ENCODE measurements around the gene RAB28. TPM values are rescaled to one million over a fixed set of nuclear protein-coding genes. Genes with fewer than 3 reads are reported as not detected.

The RAB28 gene
- total RNA-seq, 5 donors from 2014 or later (not counting 1 experiment from before 2014, with no cell fraction given), result 8.7 to 15.1 (median 13.4) TPM

DNA sequence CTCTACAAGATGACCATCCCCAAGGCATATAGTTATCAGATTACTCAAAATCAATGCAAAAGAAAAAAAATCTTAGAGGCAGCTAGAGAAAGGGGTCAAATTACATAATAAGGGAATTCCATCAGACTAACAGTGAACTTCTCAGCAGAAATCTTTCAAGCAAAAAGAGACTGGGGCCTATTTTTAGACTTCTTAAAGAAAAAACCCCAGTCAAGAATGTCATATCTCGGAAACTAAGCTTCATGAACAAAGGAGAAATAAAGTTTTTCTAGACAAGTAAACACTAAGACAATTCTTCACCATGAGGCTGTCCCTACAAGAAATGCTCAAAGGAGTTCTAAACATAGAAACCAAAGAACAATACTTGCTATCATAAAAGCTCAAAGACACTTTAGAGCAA lies 51.7 kb downstream of the RAB28 start:
- Mint-ChIP-seq H3K4me3 (no peak overlapping the region), H3K27ac (no peak overlapping the region), H3K27me3 (no peaks in the 10 kb centered on the region), H3K9me3 (peaks cover 9 to 17% (median 16%) of the 10 kb centered on the region in 3 donors), H3K36me3 (peaks cover 50% of the 10 kb centered on the region), H3K4me1 (peaks cover 48 to 78% (median 61%) of the 10 kb centered on the region in 3 donors)
- Histone ChIP-seq H3K4me3 (ENCODE audit: control insufficient read depth in 1 of 2, extremely low read depth in 1 of 2, low read length in 1 of 2) (no peak overlapping the region), H3K36me3 (ENCODE audit: control insufficient read depth in 2 of 2, extremely low read depth in 1 of 2, insufficient read depth in 1 of 2, low read length in 1 of 2) (peaks cover under 1 to 4% of the 10 kb centered on the region in 2 donors), H3K27me3 (replicated peaks in 1 of 2; ENCODE audit: control insufficient read depth in 2 of 2, extremely low read depth in 1 of 2, insufficient read depth in 2 of 2, low read length in 1 of 2) (no peaks in the 10 kb centered on the region), H3K4me1 (ENCODE audit: control insufficient read depth in 1 of 2, extremely low read depth in 1 of 2, insufficient read depth in 2 of 2, low read length in 2 of 2) (no peaks in the 10 kb centered on the region), H3K27ac (ENCODE audit: low read length) (no peak overlapping the region), H3K9me3 (no peaks in the 10 kb centered on the region)
- POLR2A ChIA-PET, result no interaction called here
- DNase-seq, result no peak
- CTCF ChIA-PET, result no interaction called here
- whole genome bisulfite sequencing (ENCODE audit: insufficient coverage), result no CpG with 5 or more reads among the region's 1 CpG
- no peak for ATAC-seq (replicated peaks in 1 of 4)

DNA sequence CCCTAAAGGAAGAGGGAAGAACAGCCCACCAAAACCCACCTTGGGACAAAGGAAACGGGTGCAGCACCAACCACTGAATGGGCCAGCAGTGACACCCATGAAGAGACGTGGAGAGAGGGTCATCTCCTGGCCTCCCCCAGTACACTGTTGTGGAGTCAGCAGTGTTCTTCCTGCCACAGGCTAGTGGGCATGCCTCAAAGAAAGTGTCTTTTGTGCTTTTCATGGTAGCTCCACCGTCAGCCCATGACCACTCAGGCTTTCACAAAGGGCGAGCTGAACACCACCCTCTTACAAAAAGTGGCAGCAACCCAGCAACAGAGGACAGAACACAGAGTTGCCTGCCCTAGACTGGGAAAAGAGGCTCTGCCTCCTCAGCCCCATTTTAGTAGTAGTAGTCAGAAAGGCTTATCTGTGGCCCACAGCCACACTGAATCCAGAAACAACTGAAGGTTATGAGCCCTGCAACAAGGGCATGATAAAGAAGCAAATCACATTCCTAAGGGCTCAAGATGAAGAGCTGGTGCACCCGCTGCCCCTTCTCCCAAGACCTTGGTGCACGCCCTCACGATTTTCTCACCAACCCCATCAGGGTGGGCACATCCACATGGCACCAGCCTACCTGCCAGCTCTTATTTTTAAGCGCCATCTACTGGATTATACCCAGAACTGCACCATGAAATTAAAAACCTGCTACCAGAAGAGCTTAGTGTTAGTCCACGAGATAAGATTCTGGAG lies 53.1 kb downstream of the RAB28 start:
- no peaks in the 10 kb centered on the region for H3K4me1 ChIP-seq (ENCODE audit: control insufficient read depth in 1 of 2, extremely low read depth in 1 of 2, insufficient read depth in 2 of 2, low read length in 2 of 2)
- no peaks in the 10 kb centered on the region for H3K27me3 ChIP-seq (replicated peaks in 1 of 2; ENCODE audit: control insufficient read depth in 2 of 2, extremely low read depth in 1 of 2, insufficient read depth in 2 of 2, low read length in 1 of 2)
- H3K9me3 ChIP-seq, result no peaks in the 10 kb centered on the region
- CTCF ChIA-PET, result interaction anchor here in 1 of 2 donors (0.6 kb wide), 2 partner anchors 11 to 65 kb away, joined by 3 read pairs; no protein-coding TSS in a partner anchor
- H3K27ac ChIP-seq (ENCODE audit: low read length), result no peak overlapping the region
- peaks cover 43% of the 10 kb centered on the region for H3K36me3 Mint-ChIP-seq
- H3K9me3 Mint-ChIP-seq, result peaks cover under 1 to 12% (median 1%) of the 10 kb centered on the region in 3 donors
- H3K4me3 ChIP-seq (ENCODE audit: control insufficient read depth in 1 of 2, extremely low read depth in 1 of 2, low read length in 1 of 2), result no peak overlapping the region
- H3K27ac Mint-ChIP-seq, result no peak overlapping the region
- 78% methylated on average over 6 of the region's 9 CpGs for WGBS (ENCODE audit: insufficient coverage)
- H3K4me3 Mint-ChIP-seq, result no peak overlapping the region
- POLR2A ChIA-PET, result interaction anchor here in 1 of 2 donors (0.6 kb wide), 1 partner anchor 52 kb away, joined by 4 read pairs; no protein-coding TSS in a partner anchor
- H3K36me3 ChIP-seq (ENCODE audit: control insufficient read depth in 2 of 2, extremely low read depth in 1 of 2, insufficient read depth in 1 of 2, low read length in 1 of 2), result peaks cover 2 to 7% of the 10 kb centered on the region in 2 donors
- DNase-seq (no peak), ATAC-seq (replicated peaks in 1 of 4) (no peak)
- no peaks in the 10 kb centered on the region for H3K27me3 Mint-ChIP-seq
- H3K4me1 Mint-ChIP-seq, result peaks cover 41 to 73% (median 53%) of the 10 kb centered on the region in 3 donors

DNA sequence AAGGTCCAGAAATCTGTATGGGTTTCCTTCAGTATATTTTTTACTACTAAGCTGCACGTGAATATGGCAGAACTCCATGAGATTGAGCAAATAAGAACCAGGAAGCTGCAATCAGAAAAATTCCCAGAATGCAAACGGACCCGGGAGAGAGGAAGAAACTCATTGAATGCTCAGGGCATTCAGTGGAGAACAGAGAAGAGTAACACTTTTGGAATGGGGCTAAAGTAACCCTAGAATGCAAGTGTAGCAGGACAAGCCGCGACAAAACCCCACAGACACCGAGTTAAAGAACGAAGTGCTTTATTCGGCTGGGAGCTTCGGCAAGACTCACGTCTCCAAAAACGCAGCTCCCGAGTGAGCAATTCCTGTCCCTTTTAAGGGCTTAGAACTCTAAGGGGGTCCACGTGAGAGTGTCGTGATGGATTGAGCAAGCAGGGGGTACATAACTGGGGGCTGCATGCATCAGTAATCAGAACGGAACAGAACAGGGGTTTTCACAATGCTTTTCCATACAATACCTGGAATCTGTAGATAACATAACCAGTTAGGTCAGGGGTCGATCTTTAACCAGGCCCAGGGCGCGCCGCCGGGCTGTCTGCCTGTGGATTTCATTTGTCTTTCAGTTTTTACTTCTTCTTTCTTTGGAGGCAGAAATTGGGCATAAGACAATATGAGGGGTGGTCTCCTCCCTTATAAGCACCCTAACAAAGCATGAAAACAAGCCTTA lies 56.4 kb downstream of the RAB28 start:
- DNase-seq (no peak), ATAC-seq (replicated peaks in 1 of 4) (no peak)
- Histone ChIP-seq H3K4me1 (ENCODE audit: control insufficient read depth in 1 of 2, extremely low read depth in 1 of 2, insufficient read depth in 2 of 2, low read length in 2 of 2) (no peaks in the 10 kb centered on the region), H3K27me3 (replicated peaks in 1 of 2; ENCODE audit: control insufficient read depth in 2 of 2, extremely low read depth in 1 of 2, insufficient read depth in 2 of 2, low read length in 1 of 2) (no peaks in the 10 kb centered on the region), H3K4me3 (ENCODE audit: control insufficient read depth in 1 of 2, extremely low read depth in 1 of 2, low read length in 1 of 2) (no peak overlapping the region), H3K9me3 (no peaks in the 10 kb centered on the region), H3K36me3 (ENCODE audit: control insufficient read depth in 2 of 2, extremely low read depth in 1 of 2, insufficient read depth in 1 of 2, low read length in 1 of 2) (peaks cover 5 to 7% of the 10 kb centered on the region in 2 donors), H3K27ac (ENCODE audit: low read length) (no peak overlapping the region)
- Mint-ChIP-seq H3K27ac (no peak overlapping the region), H3K4me1 (peaks cover 24 to 43% (median 27%) of the 10 kb centered on the region in 3 donors), H3K36me3 (peaks cover 57% of the 10 kb centered on the region), H3K27me3 (no peaks in the 10 kb centered on the region), H3K9me3 (peaks cover 0 to 10% (median 7%) of the 10 kb centered on the region in 3 donors), H3K4me3 (no peak overlapping the region)
- WGBS (ENCODE audit: insufficient coverage), result over 99% methylated on average over 13 of the region's 20 CpGs
- ChIA-PET CTCF (no interaction called here), POLR2A (no interaction called here)

DNA sequence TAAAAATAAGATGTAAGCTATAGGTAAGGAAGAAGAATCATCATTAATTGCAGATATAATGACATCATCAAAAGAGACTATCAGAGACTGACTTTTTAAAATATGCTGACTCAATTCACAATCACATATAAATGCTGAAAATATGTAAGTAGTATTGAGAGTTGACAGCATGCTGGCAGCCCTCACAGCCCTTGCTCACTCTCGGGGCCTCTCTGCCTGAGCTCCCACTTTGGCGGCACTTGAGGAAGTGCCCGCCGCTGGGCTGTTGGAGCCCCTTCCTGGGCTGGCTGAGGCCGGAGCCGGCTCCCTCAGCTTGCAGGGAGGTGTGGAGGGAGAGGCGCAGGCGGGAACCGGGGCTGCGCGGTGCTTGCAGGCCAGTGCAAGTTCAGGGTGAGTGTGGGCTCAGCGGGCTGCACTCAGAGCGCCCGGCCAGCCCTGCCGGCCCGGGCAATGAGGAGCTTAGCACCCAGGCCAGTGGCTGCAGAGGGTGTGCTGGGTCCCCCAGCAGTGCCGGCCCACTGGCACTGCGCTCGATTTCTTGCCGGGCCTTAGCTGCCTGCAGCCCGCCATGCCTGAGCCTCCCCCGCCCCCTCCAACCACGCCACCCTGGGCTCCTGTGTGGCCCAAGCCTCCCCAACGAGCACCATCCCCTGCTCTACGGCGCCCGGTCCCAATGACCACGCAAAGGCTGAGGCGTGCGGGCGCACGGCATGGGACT lies 68.9 kb downstream of the RAB28 start:
- Histone ChIP-seq H3K27me3 (replicated peaks in 1 of 2; ENCODE audit: control insufficient read depth in 2 of 2, extremely low read depth in 1 of 2, insufficient read depth in 2 of 2, low read length in 1 of 2) (no peaks in the 10 kb centered on the region), H3K36me3 (ENCODE audit: control insufficient read depth in 2 of 2, extremely low read depth in 1 of 2, insufficient read depth in 1 of 2, low read length in 1 of 2) (no peaks in the 10 kb centered on the region), H3K4me3 (ENCODE audit: control insufficient read depth in 1 of 2, extremely low read depth in 1 of 2, low read length in 1 of 2) (no peak overlapping the region), H3K9me3 (no peaks in the 10 kb centered on the region), H3K27ac (ENCODE audit: low read length) (no peak overlapping the region), H3K4me1 (ENCODE audit: control insufficient read depth in 1 of 2, extremely low read depth in 1 of 2, insufficient read depth in 2 of 2, low read length in 2 of 2) (peaks cover 2 to 9% of the 10 kb centered on the region in 2 experiments)
- peaks cover 45% of the 10 kb centered on the region for H3K36me3 Mint-ChIP-seq
- H3K4me1 Mint-ChIP-seq, result peaks cover 32 to 42% (median 41%) of the 10 kb centered on the region in 3 donors
- ATAC-seq (replicated peaks in 1 of 4) (no peak), DNase-seq (no peak)
- H3K4me3 Mint-ChIP-seq, result no peak overlapping the region
- 95% methylated on average over 23 of the region's 32 CpGs for WGBS (ENCODE audit: insufficient coverage)
- H3K27ac Mint-ChIP-seq, result no peak overlapping the region
- no peaks in the 10 kb centered on the region for H3K27me3 Mint-ChIP-seq
- ChIA-PET POLR2A (no interaction called here), CTCF (no interaction called here)
- H3K9me3 Mint-ChIP-seq, result peaks cover 9 to 16% (median 15%) of the 10 kb centered on the region in 3 donors

DNA sequence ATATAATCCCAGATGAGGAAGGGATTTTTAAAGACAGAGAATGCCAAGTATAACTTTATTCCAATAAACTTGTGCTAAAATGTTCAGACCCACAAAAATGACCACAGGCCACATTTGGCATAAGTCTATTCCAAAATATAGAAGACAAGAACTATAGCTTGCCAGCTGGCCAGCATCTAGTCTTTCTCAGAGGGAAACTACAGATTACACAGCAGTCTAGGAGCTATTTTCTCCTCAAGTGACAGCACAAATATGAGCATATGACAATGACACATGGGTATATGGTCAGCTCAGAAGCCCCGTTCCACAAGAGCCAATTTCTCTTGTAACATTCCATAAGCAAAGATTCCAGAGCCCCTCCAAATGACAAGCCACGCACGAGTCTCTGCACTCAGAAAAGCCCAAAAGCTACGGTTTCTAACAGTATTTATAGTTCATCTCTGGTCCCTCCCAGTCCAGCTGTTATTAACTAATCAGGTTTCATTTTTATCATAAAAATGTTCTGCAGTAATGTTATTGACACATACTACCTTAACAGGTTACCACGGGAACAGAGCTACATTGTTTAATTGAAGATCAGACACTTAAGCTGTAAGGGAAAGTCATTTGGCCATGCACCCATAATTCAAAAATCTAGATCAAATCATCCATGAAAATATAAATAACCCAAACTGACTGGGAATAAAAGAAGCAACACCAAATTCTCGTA lies 70.3 kb downstream of the RAB28 start:
- no peak overlapping the region for H3K27ac ChIP-seq (ENCODE audit: low read length)
- Mint-ChIP-seq H3K9me3 (peaks cover 2 to 7% (median 2%) of the 10 kb centered on the region in 3 donors), H3K27ac (no peak overlapping the region), H3K27me3 (no peaks in the 10 kb centered on the region), H3K4me3 (no peak overlapping the region), H3K4me1 (peaks cover 24 to 36% (median 32%) of the 10 kb centered on the region in 3 donors), H3K36me3 (peaks cover 43% of the 10 kb centered on the region)
- peaks cover 2% of the 10 kb centered on the region for H3K9me3 ChIP-seq
- peaks cover 2 to 9% of the 10 kb centered on the region in 2 experiments for H3K4me1 ChIP-seq (ENCODE audit: control insufficient read depth in 1 of 2, extremely low read depth in 1 of 2, insufficient read depth in 2 of 2, low read length in 2 of 2)
- no peaks in the 10 kb centered on the region for H3K27me3 ChIP-seq (replicated peaks in 1 of 2; ENCODE audit: control insufficient read depth in 2 of 2, extremely low read depth in 1 of 2, insufficient read depth in 2 of 2, low read length in 1 of 2)
- WGBS (ENCODE audit: insufficient coverage), result 83% methylated on average over 1 of the region's 6 CpGs
- H3K4me3 ChIP-seq (ENCODE audit: control insufficient read depth in 1 of 2, extremely low read depth in 1 of 2, low read length in 1 of 2), result no peak overlapping the region
- no peaks in the 10 kb centered on the region for H3K36me3 ChIP-seq (ENCODE audit: control insufficient read depth in 2 of 2, extremely low read depth in 1 of 2, insufficient read depth in 1 of 2, low read length in 1 of 2)
- DNase-seq (no peak), ATAC-seq (replicated peaks in 1 of 4) (no peak)
- ChIA-PET POLR2A (no interaction called here), CTCF (no interaction called here)

DNA sequence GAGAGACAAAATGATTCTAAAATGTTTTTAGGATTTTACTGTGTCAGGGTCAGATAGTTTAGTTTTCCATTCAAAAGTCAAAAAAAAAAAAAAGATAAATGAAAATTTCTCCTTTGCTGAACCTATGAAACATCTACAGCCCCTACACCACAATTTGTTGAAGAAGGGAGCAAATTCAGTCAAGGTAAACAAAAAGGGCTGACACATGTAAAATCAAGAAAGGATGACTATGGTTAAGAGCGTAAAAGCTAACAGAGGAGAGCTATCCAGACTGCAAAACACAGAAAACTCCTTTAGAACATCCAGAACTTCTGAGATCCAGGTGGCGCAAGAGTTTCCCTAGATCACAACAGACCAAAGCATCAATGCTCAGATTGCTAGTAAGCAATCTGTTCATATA lies 72.2 kb downstream of the RAB28 start:
- no peak overlapping the region for H3K4me3 Mint-ChIP-seq
- no peak overlapping the region for H3K4me3 ChIP-seq (ENCODE audit: control insufficient read depth in 1 of 2, extremely low read depth in 1 of 2, low read length in 1 of 2)
- peaks cover 15 to 28% (median 16%) of the 10 kb centered on the region in 3 donors for H3K4me1 Mint-ChIP-seq
- H3K9me3 Mint-ChIP-seq, result peaks cover 0 to under 1% (median 0%) of the 10 kb centered on the region in 3 donors
- H3K27ac Mint-ChIP-seq, result no peak overlapping the region
- H3K36me3 Mint-ChIP-seq, result peaks cover 44% of the 10 kb centered on the region
- peaks cover 2 to 4% of the 10 kb centered on the region in 2 experiments for H3K4me1 ChIP-seq (ENCODE audit: control insufficient read depth in 1 of 2, extremely low read depth in 1 of 2, insufficient read depth in 2 of 2, low read length in 2 of 2)
- no CpG with 5 or more reads among the region's 2 CpGs for WGBS (ENCODE audit: insufficient coverage)
- ChIA-PET POLR2A (no interaction called here), CTCF (no interaction called here)
- no peak for ATAC-seq (replicated peaks in 1 of 4)
- H3K36me3 ChIP-seq (ENCODE audit: control insufficient read depth in 2 of 2, extremely low read depth in 1 of 2, insufficient read depth in 1 of 2, low read length in 1 of 2), result no peaks in the 10 kb centered on the region
- H3K27ac ChIP-seq (ENCODE audit: low read length), result no peak overlapping the region
- H3K27me3 Mint-ChIP-seq, result no peaks in the 10 kb centered on the region
- no peak for DNase-seq
- H3K9me3 ChIP-seq, result peaks cover 2% of the 10 kb centered on the region
- H3K27me3 ChIP-seq (replicated peaks in 1 of 2; ENCODE audit: control insufficient read depth in 2 of 2, extremely low read depth in 1 of 2, insufficient read depth in 2 of 2, low read length in 1 of 2), result no peaks in the 10 kb centered on the region

Data from T-cell (primary cell).